ENCODE measurements around the gene RBM15B.

Gene RBM15B

GRCh38 chr3:51434110-51434509 is 43.0 kb downstream of the RBM15B start:
- no peak for DNase-seq (ENCODE audit: insufficient read length, low spot score)
- FAIRE-seq: no peak
- no peak for TF ChIP-seq POLR2A (IDR thresholded peaks at IDR 0.05; ENCODE audit: low read depth, low read length)

- peak; percentile 25 for DNase-seq (ENCODE audit: insufficient read length, low spot score)
These were observed 43.8 kb downstream of the RBM15B start for GRCh38 chr3:51434746-51435327.

GRCh38 chr3:51436998-51437639 is 46.0 kb downstream of the RBM15B start:
- DNase-seq (ENCODE audit: insufficient read length, low spot score): peak; percentile 7
- FAIRE-seq: no peak
- no peak for TF ChIP-seq POLR2A (IDR thresholded peaks at IDR 0.05; ENCODE audit: low read depth, low read length)

More at GRCh38 chr3:51434746-51435327, 43.8 kb downstream of the RBM15B start:
- no peak for FAIRE-seq
- TF ChIP-seq POLR2A (IDR thresholded peaks at IDR 0.05; ENCODE audit: low read depth, low read length): no peak

GRCh38 chr3:51441282-51442030 is 50.4 kb downstream of the RBM15B start:
- no peak for DNase-seq (ENCODE audit: insufficient read length, low spot score)
- TF ChIP-seq POLR2A (IDR thresholded peaks at IDR 0.05; ENCODE audit: low read depth, low read length): no peak
- no peak for FAIRE-seq

GRCh38 chr3:51445544-51446280 is 54.6 kb downstream of the RBM15B start:
- FAIRE-seq: no peak
- DNase-seq (ENCODE audit: insufficient read length, low spot score): no peak
- TF ChIP-seq POLR2A (IDR thresholded peaks at IDR 0.05; ENCODE audit: low read depth, low read length): no peak

All from H54 (cell line).